ENCODE results near the gene LRRFIP1. TPM values are rescaled to one million over a fixed set of nuclear protein-coding genes. Genes with fewer than 3 reads are reported as not detected.

LRRFIP1 gene
- polyA plus RNA-seq, 2 of the 4 experiments (the other 2 are of a cell fraction) = 75.6 to 93.0 TPM

GRCh38 chr2:237820421-237820820, 193.0 kb downstream of the LRRFIP1 start:
- WGBS (ENCODE audit: missing lambda C conversion rate) = 73% methylated on average over 2 of the region's 2 CpGs
- CTCF ChIA-PET = no interaction called here
- no peak for FAIRE-seq

GRCh38 chr2:237823544-237823943, 196.2 kb downstream of the LRRFIP1 start:
- FAIRE-seq = no peak
- TF ChIP-seq, protein P1, sequence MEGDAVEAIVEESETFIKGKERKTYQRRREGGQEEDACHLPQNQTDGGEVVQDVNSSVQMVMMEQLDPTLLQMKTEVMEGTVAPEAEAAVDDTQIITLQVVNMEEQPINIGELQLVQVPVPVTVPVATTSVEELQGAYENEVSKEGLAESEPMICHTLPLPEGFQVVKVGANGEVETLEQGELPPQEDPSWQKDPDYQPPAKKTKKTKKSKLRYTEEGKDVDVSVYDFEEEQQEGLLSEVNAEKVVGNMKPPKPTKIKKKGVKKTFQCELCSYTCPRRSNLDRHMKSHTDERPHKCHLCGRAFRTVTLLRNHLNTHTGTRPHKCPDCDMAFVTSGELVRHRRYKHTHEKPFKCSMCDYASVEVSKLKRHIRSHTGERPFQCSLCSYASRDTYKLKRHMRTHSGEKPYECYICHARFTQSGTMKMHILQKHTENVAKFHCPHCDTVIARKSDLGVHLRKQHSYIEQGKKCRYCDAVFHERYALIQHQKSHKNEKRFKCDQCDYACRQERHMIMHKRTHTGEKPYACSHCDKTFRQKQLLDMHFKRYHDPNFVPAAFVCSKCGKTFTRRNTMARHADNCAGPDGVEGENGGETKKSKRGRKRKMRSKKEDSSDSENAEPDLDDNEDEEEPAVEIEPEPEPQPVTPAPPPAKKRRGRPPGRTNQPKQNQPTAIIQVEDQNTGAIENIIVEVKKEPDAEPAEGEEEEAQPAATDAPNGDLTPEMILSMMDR (IDR thresholded peaks at IDR 0.05) = no peak
- peak; percentile 71 for TF ChIP-seq MAFK (IDR thresholded peaks at IDR 0.05; ENCODE audit: partially characterized antibody)
- no peak overlapping the region for H3K4me2 ChIP-seq
- H3K27ac ChIP-seq = no peak overlapping the region
- H3K4me1 ChIP-seq = no peaks in the 10 kb centered on the region
- H3K4me3 ChIP-seq = no peak overlapping the region
- no peak for DNase-seq (ENCODE audit: low read depth in 1 of 2, low spot score in 1 of 2)
- POLR2A ChIA-PET = no interaction called here
- ATAC-seq = no peak
- 98% methylated on average over 2 of the region's 2 CpGs for WGBS (ENCODE audit: missing lambda C conversion rate)
- no peaks in the 10 kb centered on the region for H3K9me3 ChIP-seq
- CTCF ChIA-PET = no interaction called here

More at GRCh38 chr2:237820421-237820820, 193.0 kb downstream of the LRRFIP1 start:
- TF ChIP-seq KDM1A (IDR thresholded peaks at IDR 0.05; ENCODE audit: low read depth) (no peak), HOXB13 (CRISPR knock-in tag; IDR thresholded peaks at IDR 0.05; ENCODE audit: low read depth) (no peak), HMGXB4 (CRISPR knock-in tag; IDR thresholded peaks at IDR 0.05; ENCODE audit: borderline replicate concordance) (no peak), ESRRA (IDR thresholded peaks at IDR 0.05; ENCODE audit: borderline replicate concordance, low read length) (no peak), ZC3H11A (IDR thresholded peaks at IDR 0.05) (no peak), SMC3 (IDR thresholded peaks at IDR 0.05) (no peak), BCL3 (IDR thresholded peaks at IDR 0.05) (no peak), TFCP2L1 (CRISPR knock-in tag; IDR thresholded peaks at IDR 0.05) (no peak), JUNB (IDR thresholded peaks at IDR 0.05) (no peak), MAX (IDR thresholded peaks at IDR 0.05) (no peak), MAFK (IDR thresholded peaks at IDR 0.05; ENCODE audit: partially characterized antibody) (no peak), ZSCAN20 (CRISPR knock-in tag; IDR thresholded peaks at IDR 0.05) (no peak), POLR2AphosphoS2 (conservative IDR thresholded peaks at IDR 0.05; ENCODE audit: low read length) (no peak), RARB (CRISPR knock-in tag; IDR thresholded peaks at IDR 0.05) (no peak), CBX2 (IDR thresholded peaks at IDR 0.05; ENCODE audit: borderline replicate concordance, low read depth) (no peak), NR3C1 (IDR thresholded peaks at IDR 0.05) (no peak), FOSL2 (IDR thresholded peaks at IDR 0.05) (no peak), FOSL2 (CRISPR knock-in tag; IDR thresholded peaks at IDR 0.05) (no peak), EP300 (IDR thresholded peaks at IDR 0.05) (no peak), TP53 (CRISPR knock-in tag; IDR thresholded peaks at IDR 0.05) (no peak), ZFP36 (IDR thresholded peaks at IDR 0.05; ENCODE audit: borderline replicate concordance, partially characterized antibody) (no peak)
- no peak overlapping the region for H3K4me2 ChIP-seq
- DNase-seq (ENCODE audit: low read depth in 1 of 2, low spot score in 1 of 2) (no peak), ATAC-seq (no peak)
- H3K4me3 ChIP-seq = no peak overlapping the region
- no peaks in the 10 kb centered on the region for H3K9me3 ChIP-seq
- no peak overlapping the region for H3K27ac ChIP-seq
- POLR2A ChIA-PET = no interaction called here
- H3K4me1 ChIP-seq = no peaks in the 10 kb centered on the region

Measured in A549 (cell line).